ENCODE data around the gene LRRC74A. TPM values are rescaled to one million over a fixed set of nuclear protein-coding genes. Genes with fewer than 3 reads are reported as not detected.

LRRC74A gene
- total RNA-seq, 2 donors from 2014 or later, result not detected

- DNase-seq, result no peak
- Histone ChIP-seq H3K4me1 (no peaks in the 10 kb centered on the region), H3K27me3 (no peaks in the 10 kb centered on the region), H3K9ac (ENCODE audit: low read depth in 2 of 2, low read length in 2 of 2) (no peak overlapping the region), H3K4me3 (no peak overlapping the region), H3K9me3 (no peaks in the 10 kb centered on the region), H3K36me3 (no peaks in the 10 kb centered on the region), H3K27ac (no peak overlapping the region)
- TF ChIP-seq CTCF (IDR thresholded peaks at IDR 0.05), result no peak
- intact Hi-C loops (cut with DNase I), result loop anchor here (10.0 kb wide), 1 partner anchor 65 kb away; no protein-coding TSS in a partner anchor
These were observed 46.2 kb upstream of the LRRC74A start for GRCh38 chr14:76780058-76780345.

DNA sequence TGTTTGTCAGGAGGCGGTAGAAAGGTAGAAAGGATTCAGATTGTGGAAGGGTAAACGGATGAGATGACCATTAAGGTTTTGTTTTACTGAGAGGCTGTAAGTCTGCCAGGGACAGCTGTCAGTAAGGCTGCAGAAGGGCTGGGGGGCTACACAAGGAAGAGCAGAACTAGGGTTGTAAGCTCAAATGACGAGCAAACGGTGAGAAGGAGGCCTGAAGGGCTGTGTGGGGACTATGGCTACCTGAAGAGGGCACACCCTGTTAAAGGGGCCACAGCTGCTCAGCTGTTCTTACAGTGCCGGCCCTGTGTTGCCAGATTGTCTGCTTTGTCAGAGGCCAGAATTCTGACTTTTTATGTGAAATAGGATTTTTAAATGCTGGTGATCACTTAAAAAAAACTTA lies 45.8 kb upstream of the LRRC74A start:
- TF ChIP-seq CTCF (IDR thresholded peaks at IDR 0.05), result no peak
- intact Hi-C loops (cut with DNase I), result loop anchor here (10.0 kb wide), 1 partner anchor 66 kb away; no protein-coding TSS in a partner anchor
- Histone ChIP-seq H3K27ac (no peak overlapping the region), H3K4me3 (no peak overlapping the region), H3K9me3 (no peaks in the 10 kb centered on the region), H3K9ac (ENCODE audit: low read depth in 2 of 2, low read length in 2 of 2) (no peak overlapping the region), H3K27me3 (no peaks in the 10 kb centered on the region), H3K36me3 (no peaks in the 10 kb centered on the region), H3K4me1 (no peaks in the 10 kb centered on the region)
- DNase-seq, result no peak

DNA sequence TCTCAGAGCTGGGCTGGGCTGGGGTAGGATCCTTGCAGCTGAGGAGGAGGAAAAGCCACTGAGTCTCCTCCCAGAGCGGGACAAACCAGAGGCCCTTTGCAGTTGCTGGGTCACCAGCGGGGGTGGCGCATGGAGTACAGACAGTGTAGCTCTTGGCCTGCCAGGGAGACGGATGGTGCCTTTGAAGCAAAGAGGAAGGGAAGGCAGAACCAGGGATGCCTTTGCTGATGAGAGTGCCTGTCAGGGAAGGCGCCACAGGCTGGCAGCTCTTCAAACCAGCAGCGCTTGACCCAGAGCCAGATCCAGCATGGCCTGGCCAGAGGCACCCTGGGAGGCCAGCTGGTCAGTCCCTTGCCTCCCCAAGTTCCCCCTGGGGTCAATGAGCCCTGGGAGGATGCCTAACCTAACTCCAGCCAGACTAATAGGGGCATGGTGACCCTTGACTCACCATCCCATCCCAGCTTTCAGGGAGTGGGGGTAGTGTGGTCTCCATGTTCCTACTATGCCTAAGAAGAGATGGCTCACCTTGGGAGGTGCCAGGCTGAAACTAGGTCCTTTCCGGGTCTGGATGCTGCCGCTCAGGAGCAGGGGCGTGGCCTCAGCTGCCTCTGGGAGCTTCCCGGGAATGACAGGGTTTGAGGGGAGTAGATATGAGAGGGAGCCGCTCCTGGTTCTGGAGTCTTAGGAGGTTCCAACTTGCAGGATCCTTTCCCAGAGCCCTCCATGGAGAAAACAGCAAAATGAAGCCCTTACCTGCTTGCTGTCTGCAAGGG lies 45.1 kb upstream of the LRRC74A start:
- Histone ChIP-seq H3K9ac (ENCODE audit: low read depth in 2 of 2, low read length in 2 of 2) (no peak overlapping the region), H3K9me3 (no peaks in the 10 kb centered on the region), H3K27me3 (no peaks in the 10 kb centered on the region), H3K36me3 (no peaks in the 10 kb centered on the region), H3K27ac (no peak overlapping the region), H3K4me1 (no peaks in the 10 kb centered on the region), H3K4me3 (no peak overlapping the region)
- no peak for DNase-seq
- intact Hi-C loops (cut with DNase I), result loop anchor here (10.0 kb wide), 1 partner anchor 66 kb away; no protein-coding TSS in a partner anchor
- TF ChIP-seq CTCF (IDR thresholded peaks at IDR 0.05), result no peak

DNA sequence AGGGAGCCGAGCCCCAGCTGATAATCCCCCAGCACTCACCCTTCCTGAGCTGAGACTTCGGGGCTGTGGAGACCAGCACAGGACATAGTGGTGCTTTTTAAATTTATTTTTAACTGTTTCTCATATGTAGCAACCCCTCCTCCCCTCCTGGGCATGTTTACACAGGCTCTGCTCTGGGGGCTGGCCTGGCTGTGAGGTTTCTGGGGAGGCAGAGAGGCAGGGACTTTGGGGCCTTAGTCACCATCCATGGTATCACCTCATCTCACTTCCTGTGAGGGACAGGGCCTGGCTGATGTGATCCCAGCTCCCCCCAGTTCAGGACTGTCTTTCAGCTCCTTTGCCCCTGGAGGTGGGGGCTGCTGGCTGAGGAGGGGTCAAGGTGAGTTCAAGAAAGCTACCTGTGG lies 44.6 kb upstream of the LRRC74A start:
- no peak overlapping the region for H3K4me3 ChIP-seq
- intact Hi-C loops (cut with DNase I), result loop anchor here (10.0 kb wide), 1 partner anchor 67 kb away; no protein-coding TSS in a partner anchor
- H3K36me3 ChIP-seq, result no peaks in the 10 kb centered on the region
- H3K27ac ChIP-seq, result no peak overlapping the region
- no peak for TF ChIP-seq CTCF (IDR thresholded peaks at IDR 0.05)
- H3K27me3 ChIP-seq, result no peaks in the 10 kb centered on the region
- no peaks in the 10 kb centered on the region for H3K9me3 ChIP-seq
- H3K4me1 ChIP-seq, result no peaks in the 10 kb centered on the region
- DNase-seq, result no peak
- H3K9ac ChIP-seq (ENCODE audit: low read depth in 2 of 2, low read length in 2 of 2), result no peak overlapping the region

- H3K4me3 ChIP-seq, result no peak overlapping the region
These were observed 43.9 kb upstream of the LRRC74A start for GRCh38 chr14:76782115-76782884.

More at GRCh38 chr14:76782115-76782884, 43.9 kb upstream of the LRRC74A start:
- Histone ChIP-seq H3K9ac (ENCODE audit: low read depth in 2 of 2, low read length in 2 of 2) (no peak overlapping the region), H3K27ac (no peak overlapping the region), H3K36me3 (no peaks in the 10 kb centered on the region), H3K27me3 (no peaks in the 10 kb centered on the region), H3K9me3 (no peaks in the 10 kb centered on the region), H3K4me1 (no peaks in the 10 kb centered on the region)
- no peak for TF ChIP-seq CTCF (IDR thresholded peaks at IDR 0.05)
- no peak for DNase-seq
- intact Hi-C loops (cut with DNase I), result loop anchor here (10.0 kb wide), 1 partner anchor 67 kb away; no protein-coding TSS in a partner anchor

Data from colonic mucosa (tissue), 4 donors.